GM12864 (cell line): ENCODE results near the gene MFSD11.
A peak's percentile ranks its signal among the peaks of the same experiment; 100 is the strongest.
"Not testable (repeated sequence)": the region's sequence is repeated elsewhere in the genome, so short reads cannot be mapped to it uniquely, and the experiment has no call there.

Experiments used
- DNase-seq: peaks from one replicate; pipeline ENCODE4 v3.0.0-alpha.2; 2011; ENCODE audit warnings: low read depth
- H3K4me3 ChIP-seq: 2 replicates; pipeline ENCODE4 v1.5.1; 2011; ENCODE audit warnings: mild to moderate bottlenecking, low read depth, low read length, control low read depth
- TF ChIP-seq, protein P1 (sequence below): IDR thresholded peaks from 2 replicates; pipeline ENCODE4 v1.5.1; 2011; ENCODE audit warnings: low read depth, mild to moderate bottlenecking, moderate library complexity, low read length, control low read depth, inconsistent platforms; ENCODE audit errors: missing control alignments

The MFSD11 gene

DNA sequence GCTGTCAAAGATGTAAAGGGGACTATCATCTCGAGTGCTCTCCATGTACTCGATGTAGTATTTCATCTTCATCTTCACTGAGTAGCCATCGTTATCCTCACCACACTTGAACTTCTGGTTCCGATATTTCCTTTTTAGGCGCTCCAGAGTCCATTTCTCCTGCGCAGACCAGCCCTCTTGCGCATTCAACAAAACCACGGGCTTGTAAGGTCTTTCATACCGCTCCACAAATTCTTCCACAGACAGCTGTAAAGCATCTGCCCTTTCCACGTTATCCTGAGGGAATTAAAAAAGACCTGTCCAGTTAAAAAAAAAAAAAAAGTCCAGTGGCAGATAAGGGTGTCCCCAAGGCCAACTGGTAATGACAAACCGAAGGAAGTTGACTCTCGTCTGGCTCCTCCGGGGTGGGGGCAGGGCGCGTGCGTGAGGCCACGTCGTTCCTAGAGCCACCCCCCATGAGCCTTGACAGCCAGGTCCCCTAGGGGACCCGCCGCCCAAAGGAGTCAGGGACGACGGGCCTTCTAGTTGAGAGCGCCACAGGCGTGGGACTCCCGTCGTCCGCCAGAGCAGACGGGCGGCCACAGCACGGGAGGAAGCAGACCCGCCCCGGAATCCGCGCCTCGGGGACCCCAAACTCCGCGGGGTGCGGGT is 12.2 kb upstream of the MFSD11 start:
- TF ChIP-seq, protein P1, sequence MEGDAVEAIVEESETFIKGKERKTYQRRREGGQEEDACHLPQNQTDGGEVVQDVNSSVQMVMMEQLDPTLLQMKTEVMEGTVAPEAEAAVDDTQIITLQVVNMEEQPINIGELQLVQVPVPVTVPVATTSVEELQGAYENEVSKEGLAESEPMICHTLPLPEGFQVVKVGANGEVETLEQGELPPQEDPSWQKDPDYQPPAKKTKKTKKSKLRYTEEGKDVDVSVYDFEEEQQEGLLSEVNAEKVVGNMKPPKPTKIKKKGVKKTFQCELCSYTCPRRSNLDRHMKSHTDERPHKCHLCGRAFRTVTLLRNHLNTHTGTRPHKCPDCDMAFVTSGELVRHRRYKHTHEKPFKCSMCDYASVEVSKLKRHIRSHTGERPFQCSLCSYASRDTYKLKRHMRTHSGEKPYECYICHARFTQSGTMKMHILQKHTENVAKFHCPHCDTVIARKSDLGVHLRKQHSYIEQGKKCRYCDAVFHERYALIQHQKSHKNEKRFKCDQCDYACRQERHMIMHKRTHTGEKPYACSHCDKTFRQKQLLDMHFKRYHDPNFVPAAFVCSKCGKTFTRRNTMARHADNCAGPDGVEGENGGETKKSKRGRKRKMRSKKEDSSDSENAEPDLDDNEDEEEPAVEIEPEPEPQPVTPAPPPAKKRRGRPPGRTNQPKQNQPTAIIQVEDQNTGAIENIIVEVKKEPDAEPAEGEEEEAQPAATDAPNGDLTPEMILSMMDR, result no peak
- no peak for DNase-seq
- H3K4me3 ChIP-seq, result peak overlapping the region; percentile 80

DNA sequence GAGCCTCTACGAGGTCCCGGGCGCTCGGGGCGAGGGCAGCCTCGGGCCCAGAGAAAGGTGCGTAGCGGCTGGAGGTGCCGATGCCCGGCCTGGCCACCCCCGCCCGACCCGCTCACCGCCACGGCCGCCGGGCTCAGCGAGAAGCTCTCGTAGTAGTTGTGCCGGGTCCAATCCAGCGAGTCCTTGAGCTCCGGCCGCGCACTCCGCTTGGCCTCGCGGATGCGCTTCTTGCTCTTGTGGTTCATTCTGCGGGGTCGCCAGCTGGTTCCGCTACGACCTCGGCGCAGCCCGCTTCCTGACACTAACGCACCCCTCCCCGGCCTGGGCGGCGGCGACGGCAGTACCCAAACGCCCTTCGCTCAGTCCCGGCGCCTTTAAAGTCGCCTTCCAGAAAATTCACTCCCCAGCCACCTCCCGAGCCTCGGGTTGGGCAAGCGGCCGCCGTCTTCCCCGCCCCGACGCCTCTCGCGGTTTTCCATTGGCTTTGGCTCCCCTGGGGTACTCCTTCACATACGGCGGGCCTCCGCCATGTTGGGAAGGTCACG is 11.6 kb upstream of the MFSD11 start, which contains the start of gene JMJD6:
TSS of gene JMJD6 (minus strand) at position 376 of the 545 bp plus-strand sequence. CDS start at position 245, 131 bp downstream.
- DNase-seq, result peak; percentile 90
- TF ChIP-seq, protein P1, result no peak
- H3K4me3 ChIP-seq, result peak within 1 kb of the TSS; percentile 80

- H3K4me3 ChIP-seq, result peak within 1 kb of the TSS; percentile 80
- TF ChIP-seq, protein P1, result peak; percentile 77
- no peak for DNase-seq
Observed at GRCh38 chr17:76726776-76727718, 10.9 kb upstream of the MFSD11 start, which contains the start of gene METTL23. Gene METTL23, plus strand, starts transcription at chr17:76726839. Its CDS starts 2,872 bp downstream, at chr17:76729711.

GRCh38 chr17:76727745-76728456 is 10.0 kb upstream of the MFSD11 start:
- TF ChIP-seq, protein P1, result no peak
- no peak for DNase-seq
- peak overlapping the region; percentile 80 for H3K4me3 ChIP-seq

- not testable (repeated sequence) for H3K4me3 ChIP-seq, DNase-seq
Observed at GRCh38 chr17:76731800-76732733, 5.9 kb upstream of the MFSD11 start.

DNA sequence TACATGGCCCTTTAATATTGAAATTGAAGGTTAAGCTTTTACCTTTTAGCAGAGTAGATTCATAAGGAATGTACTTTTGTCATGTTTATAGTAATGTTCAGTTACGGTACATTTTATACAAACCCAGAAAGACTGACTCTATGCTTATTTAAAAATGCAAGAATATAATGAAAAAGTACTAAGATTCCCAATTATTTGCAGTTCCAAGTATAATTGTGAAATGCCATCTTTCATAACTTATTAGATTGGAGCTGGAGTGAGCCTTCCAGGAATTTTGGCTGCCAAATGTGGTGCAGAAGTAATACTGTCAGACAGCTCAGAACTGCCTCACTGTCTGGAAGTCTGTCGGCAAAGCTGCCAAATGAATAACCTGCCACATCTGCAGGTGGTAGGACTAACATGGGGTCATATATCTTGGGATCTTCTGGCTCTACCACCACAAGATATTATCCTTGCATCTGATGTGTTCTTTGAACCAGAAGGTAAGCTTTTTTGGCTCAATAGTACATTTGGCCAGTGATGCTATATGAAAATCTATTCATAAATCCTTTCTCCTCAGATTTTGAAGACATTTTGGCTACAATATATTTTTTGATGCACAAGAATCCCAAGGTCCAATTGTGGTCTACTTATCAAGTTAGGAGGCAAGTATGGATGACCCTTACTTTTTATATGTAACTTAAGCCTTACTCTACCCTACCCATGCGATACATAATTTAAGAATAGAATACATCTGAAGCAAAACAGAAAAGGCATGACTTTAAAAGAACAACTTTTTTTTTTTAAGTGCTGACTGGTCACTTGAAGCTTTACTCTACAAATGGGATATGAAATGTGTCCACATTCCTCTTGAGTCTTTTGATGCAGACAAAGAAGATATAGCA is 4.9 kb upstream of the MFSD11 start:
- H3K4me3 ChIP-seq, result peak overlapping the region; percentile 99; the same call in 1 of the 2 replicates
- DNase-seq, result no peak
- TF ChIP-seq, protein P1, result no peak
